Activated T-helper 17 cell treated with anti-CD3 and anti-CD28 coated beads, Interleukin-2, amount 50 U/mL, for 72 hours (primary cell): ENCODE measurements around the gene UQCC2. TPM values are rescaled to one million over a fixed set of nuclear protein-coding genes. Genes with fewer than 3 reads are reported as not detected.

Source experiments
- ATAC-seq: fragments of 150-1000 bp; cut with Tn5 transposase; replicated peaks from 2 replicates; pipeline ENCODE4 v1.10.0; 2021; ENCODE audit warnings: mild to moderate bottlenecking, moderate library complexity
- H3K27ac Mint-ChIP-seq: one replicate; pipeline ENCODE4 v1.8.0; 2022; ENCODE audit warnings: mixed read lengths
- H3K27me3 Mint-ChIP-seq: one replicate; pipeline ENCODE4 v1.8.0; 2022; ENCODE audit warnings: mixed read lengths
- H3K36me3 Mint-ChIP-seq: one replicate; pipeline ENCODE4 v1.8.0; 2022; ENCODE audit warnings: low read depth, mild to moderate bottlenecking, mixed read lengths
- H3K4me1 Mint-ChIP-seq: one replicate; pipeline ENCODE4 v1.8.0; 2022; ENCODE audit warnings: mixed read lengths
- H3K4me3 Mint-ChIP-seq: one replicate; pipeline ENCODE4 v1.8.0; 2022; ENCODE audit warnings: mild to moderate bottlenecking, mixed read lengths
- H3K9me3 Mint-ChIP-seq: one replicate; pipeline ENCODE4 v1.8.0; 2022; ENCODE audit warnings: mixed read lengths
- total RNA-seq, 2 donors: library from RNA; stranded (reverse); gene quantifications; one replicate each; pipeline ENCODE4 v1.2.3, GENCODE V29; 2022

Gene UQCC2
- total RNA-seq, 2 donors from 2014 or later = 65.5 to 112 TPM

DNA sequence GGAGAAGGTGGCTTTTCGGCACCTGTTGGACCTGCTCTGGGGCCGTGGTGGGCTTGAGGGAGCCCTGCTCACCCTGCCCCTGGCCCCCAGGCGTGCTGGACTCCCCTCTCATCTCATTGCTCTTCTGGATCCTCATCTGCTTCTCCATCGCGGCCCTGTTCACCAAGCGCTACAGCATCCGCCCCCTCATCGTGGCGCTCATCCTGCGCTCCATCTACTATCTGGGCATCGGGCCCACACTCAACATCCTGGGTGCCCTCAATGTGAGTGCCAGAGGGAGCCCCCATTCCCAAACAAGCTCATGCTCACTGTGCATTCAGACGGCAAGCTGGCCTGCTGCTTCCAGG lies 22.4 kb downstream of the UQCC2 start:
- Mint-ChIP-seq H3K36me3 (peaks cover 97% of the 10 kb centered on the region), H3K27me3 (no peaks in the 10 kb centered on the region), H3K27ac (no peak overlapping the region), H3K4me1 (peaks cover 17% of the 10 kb centered on the region), H3K9me3 (no peaks in the 10 kb centered on the region), H3K4me3 (no peak overlapping the region)
- no peak for ATAC-seq

DNA sequence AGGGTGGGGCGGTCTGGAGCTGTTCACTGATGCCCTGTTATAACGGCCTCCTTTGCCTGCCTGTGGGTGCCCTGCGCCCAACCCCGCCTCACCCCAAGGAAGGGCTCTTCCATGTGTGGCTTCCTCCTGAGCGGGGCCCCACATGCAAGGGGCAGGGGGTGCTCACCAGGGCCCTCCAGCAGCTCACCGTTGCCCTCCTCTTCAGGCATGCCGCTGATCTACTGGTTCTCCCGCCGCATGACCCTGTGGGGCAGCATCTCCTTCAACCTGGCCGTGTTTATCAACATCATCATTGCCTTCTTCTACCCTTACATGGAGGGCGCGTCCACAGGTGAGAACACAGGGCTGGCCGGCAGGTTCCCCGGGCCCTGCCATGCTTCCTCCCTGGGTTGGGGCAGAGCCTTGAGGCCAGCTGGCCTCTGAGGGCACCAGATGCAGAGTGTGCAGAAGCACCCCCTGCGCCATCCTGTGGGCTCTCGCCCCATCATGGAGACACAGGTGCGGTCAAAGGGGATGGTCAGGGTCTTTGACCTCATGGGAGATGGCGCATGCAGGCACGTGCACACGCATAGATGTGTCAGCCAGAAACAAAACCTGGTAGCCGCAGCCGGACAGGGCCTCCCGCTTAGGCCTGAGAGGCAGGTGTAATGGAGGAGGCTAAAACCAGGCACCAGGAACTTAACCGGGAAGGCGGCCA lies 22.9 kb downstream of the UQCC2 start:
- H3K9me3 Mint-ChIP-seq = no peaks in the 10 kb centered on the region
- no peak for ATAC-seq
- no peak overlapping the region for H3K4me3 Mint-ChIP-seq
- H3K27me3 Mint-ChIP-seq = no peaks in the 10 kb centered on the region
- no peak overlapping the region for H3K27ac Mint-ChIP-seq
- H3K4me1 Mint-ChIP-seq = peaks cover 15% of the 10 kb centered on the region
- peaks cover 97% of the 10 kb centered on the region for H3K36me3 Mint-ChIP-seq

DNA sequence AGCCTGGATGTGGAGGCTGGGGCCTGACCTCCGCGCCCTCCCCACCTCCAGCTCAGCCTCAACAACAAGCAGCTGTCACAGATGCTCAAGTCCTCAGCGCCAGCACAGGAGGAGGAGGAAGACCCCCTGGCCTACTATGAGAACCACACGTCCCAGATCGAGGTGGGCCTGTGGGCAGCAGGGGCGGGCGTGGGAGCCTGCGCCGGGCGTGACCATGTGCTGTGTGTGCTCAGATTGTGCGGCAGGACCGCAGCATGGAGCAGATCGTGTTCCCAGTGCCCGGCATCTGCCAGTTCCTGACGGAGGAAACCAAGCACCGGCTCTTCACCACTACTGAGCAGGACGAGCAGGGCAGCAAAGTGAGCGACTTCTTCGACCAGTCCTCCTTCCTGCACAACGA lies 23.5 kb downstream of the UQCC2 start:
- H3K4me1 Mint-ChIP-seq = peaks cover 11% of the 10 kb centered on the region
- H3K27me3 Mint-ChIP-seq = no peaks in the 10 kb centered on the region
- no peak for ATAC-seq

DNA sequence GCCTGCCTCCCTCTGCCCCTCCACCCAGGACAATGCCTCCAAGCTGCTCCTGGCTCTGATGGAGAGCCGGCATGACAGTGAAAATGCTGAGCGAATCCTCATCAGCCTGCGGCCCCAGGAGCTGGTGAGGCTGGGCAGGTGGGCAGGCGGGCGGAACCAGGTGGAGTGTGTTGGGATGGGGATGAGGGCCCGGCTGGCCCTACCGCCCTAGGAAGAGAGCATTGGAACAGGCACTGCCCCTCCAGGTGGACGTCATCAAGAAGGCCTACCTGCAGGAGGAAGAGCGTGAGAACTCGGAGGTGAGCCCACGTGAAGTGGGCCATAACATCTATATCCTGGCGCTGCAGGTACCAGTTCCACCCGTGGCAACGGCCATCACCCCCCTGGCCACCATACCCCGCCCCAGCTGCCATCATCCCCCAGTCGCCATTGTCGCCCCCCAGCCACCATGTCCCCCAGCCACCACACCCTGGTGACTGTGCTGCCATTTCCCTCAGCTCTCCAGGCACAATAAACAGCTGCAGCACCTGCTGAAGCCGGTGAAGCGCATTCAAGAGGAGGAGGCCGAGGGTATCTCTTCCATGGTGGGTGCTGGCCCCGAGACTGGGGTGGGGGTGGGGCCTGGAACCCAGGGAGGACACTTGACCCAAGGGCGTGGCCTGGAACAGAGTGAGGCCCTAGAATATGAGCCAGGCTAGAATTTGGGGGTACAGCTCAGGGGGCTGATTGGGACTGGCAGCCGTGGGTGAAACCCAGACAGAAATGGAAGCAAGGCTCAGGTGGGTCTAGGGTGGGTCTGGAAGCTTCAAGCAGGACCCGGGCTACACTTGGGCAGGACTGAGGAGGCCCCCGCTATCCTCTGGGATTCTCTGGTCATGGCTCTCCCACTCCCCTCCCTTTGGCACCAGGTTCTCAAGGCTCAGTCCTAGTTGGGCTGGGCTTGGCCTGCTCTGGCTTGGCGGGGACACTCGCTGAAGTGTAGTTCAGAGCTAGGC lies 24.2 kb downstream of the UQCC2 start:
- Mint-ChIP-seq H3K27ac (no peak overlapping the region), H3K4me1 (peaks cover 10% of the 10 kb centered on the region), H3K4me3 (no peak overlapping the region), H3K36me3 (peaks cover 96% of the 10 kb centered on the region), H3K9me3 (no peaks in the 10 kb centered on the region), H3K27me3 (no peaks in the 10 kb centered on the region)
- ATAC-seq = no peak

More for the DNA sequence above, 23.5 kb downstream of the UQCC2 start:
- peaks cover 96% of the 10 kb centered on the region for H3K36me3 Mint-ChIP-seq
- H3K9me3 Mint-ChIP-seq = no peaks in the 10 kb centered on the region
- H3K4me3 Mint-ChIP-seq = no peak overlapping the region
- no peak overlapping the region for H3K27ac Mint-ChIP-seq

DNA sequence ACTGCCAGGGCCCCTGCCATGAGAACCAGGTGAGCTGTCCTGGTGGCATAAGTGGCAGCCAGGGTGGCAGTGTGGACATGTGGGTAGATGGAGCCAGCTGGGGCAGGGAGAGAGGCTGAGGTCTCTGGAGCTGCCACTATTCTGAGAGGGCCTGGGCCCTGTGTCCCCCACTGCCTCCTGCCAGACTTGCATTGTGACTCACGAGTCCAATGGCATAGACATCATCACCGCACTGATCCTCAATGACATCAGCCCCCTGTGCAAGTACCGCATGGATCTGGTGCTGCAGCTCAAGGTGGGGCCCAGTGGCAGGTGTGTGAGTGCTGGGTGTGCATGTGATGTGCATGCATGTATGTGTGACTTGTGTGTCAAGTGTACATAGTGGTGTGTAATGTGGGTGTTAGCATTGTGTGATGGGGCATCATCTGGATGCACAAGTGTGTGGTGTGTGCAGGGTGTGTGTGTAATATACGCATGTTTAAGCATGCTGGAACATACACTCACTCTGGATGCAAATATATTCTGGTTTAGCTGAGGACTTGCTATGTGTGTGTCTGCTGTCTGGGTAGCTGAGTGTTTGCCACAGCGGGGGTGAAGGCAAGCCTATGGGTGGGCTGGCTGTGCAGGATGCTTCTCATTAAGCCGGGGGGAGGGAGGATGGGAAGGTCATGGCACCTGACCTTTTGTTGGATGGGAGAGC lies 25.1 kb downstream of the UQCC2 start:
- H3K4me3 Mint-ChIP-seq = no peak overlapping the region
- H3K27me3 Mint-ChIP-seq = no peaks in the 10 kb centered on the region
- H3K4me1 Mint-ChIP-seq = peaks cover 9% of the 10 kb centered on the region
- no peaks in the 10 kb centered on the region for H3K9me3 Mint-ChIP-seq
- ATAC-seq = no peak
- H3K27ac Mint-ChIP-seq = no peak overlapping the region
- H3K36me3 Mint-ChIP-seq = peaks cover 96% of the 10 kb centered on the region

DNA sequence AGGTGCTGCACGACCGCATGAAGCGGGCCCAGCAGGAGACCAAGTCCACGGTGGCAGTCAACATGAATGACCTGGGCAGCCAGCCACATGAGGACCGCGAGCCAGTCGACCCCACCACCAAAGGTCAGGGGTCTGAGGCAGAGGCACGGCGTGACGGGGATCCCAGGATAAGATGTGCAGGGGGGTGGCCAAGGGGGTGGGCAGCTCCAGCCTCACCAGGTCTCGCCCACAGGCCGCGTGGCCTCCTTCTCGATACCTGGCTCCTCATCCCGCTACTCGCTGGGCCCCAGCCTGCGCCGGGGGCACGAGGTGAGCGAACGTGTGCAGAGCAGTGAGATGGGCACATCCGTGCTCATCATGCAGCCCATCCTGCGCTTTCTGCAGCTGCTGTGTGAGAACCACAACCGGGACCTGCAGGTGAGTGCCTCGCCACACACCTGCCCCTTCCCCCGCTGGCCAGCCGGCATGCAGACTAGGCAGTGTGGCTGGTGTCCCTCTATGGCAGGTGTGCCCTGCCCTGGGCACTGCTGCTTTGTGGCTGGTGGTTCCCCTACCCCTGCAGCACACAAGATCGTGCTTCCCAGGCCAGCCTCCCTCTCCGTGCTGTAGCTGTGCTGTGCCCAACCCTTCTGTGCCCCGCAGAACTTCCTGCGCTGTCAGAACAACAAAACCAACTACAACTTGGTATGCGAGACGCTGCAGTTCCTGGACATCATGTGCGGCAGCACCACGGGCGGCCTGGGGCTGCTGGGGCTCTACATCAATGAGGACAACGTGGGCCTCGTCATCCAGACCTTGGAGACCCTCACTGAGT lies 25.9 kb downstream of the UQCC2 start:
- H3K9me3 Mint-ChIP-seq = no peaks in the 10 kb centered on the region
- peaks cover 96% of the 10 kb centered on the region for H3K36me3 Mint-ChIP-seq
- H3K4me3 Mint-ChIP-seq = no peak overlapping the region
- ATAC-seq = no peak
- H3K27me3 Mint-ChIP-seq = no peaks in the 10 kb centered on the region
- H3K27ac Mint-ChIP-seq = no peak overlapping the region
- peaks cover 9% of the 10 kb centered on the region for H3K4me1 Mint-ChIP-seq

DNA sequence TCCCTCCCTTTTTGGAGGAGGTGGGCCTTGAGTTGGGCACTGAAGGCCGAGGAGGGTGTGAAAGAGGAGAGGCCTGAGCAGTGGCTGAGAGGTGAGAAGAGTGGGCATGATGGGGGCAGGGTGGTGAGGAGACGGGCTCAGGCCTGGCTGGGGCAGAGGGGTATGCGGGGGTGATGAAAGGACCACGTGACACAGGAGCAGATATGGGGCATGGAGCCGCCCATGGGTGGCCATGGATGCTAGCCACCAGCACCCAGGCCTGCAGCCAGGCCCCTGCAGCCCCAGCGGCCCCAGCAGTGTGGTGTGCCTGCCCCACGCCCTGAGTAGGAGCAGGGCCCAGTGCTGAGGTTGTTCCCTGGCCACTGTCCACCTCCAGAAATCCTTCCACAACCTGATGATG lies 26.5 kb downstream of the UQCC2 start:
- peaks cover 9% of the 10 kb centered on the region for H3K4me1 Mint-ChIP-seq
- peak overlapping the region; percentile 38 for H3K27ac Mint-ChIP-seq
- no peaks in the 10 kb centered on the region for H3K27me3 Mint-ChIP-seq

DNA sequence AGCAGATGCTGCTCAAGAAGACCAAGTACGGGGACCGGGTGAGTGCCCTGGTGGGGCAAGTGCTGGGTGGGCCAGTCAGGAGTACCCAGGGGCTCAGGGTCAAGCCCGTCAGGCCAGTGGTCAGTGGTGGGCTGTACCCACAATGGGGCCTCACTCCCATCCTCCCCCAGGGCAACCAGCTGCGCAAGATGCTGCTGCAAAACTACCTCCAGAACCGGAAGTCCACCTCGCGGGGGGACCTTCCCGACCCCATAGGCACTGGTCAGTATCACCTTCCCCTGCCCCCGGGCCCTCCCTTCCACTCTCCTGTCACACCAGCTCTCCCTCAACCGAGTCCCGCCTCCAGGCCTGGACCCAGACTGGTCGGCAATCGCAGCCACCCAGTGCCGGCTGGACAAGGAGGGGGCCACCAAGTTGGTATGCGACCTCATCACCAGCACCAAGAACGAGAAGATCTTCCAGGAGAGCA lies 27.0 kb downstream of the UQCC2 start:
- H3K27ac Mint-ChIP-seq = peak overlapping the region; percentile 88

More for the DNA sequence above, 26.5 kb downstream of the UQCC2 start:
- Mint-ChIP-seq H3K4me3 (no peak overlapping the region), H3K9me3 (no peaks in the 10 kb centered on the region), H3K36me3 (peaks cover 96% of the 10 kb centered on the region)
- ATAC-seq = no peak

DNA sequence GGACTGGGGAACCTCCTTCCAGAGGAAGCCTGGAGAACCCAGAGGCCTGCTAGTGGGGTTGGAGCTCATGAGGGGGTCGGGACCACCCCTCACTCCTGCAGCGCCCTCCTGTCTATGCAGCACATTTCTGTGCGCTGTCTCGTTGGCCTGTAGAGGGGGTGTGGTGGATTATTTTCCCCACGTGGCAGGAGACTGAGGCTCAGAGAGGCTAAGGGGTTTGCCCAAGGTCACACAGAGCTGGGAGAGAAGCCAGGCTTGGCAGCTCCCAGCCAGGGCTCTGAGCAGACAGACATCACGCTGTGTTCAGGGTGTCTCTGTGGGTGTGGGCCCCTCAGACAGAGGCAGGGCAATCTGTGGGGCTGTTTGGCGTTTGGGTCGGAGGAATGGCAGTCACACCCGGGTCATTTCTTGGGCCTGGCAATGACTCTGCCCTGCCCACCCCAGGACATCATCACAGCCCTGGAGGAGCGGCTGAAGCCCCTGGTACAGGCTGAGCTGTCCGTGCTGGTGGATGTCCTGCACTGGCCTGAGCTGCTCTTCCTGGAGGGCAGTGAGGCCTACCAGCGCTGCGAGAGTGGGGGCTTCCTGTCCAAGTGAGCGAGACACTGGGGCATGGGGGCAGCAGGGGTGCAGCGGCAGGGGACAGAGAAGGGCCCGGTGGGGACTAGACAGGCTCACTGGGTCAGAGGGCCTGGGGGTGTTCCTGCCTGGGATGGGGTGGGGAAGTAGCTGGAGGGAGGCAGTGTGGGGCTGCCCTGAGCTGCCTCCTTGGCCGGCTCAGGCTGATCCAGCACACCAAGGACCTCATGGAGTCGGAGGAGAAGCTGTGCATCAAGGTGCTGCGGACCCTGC lies 27.7 kb downstream of the UQCC2 start:
- Mint-ChIP-seq H3K4me3 (peak overlapping the region; percentile 50), H3K27ac (peak overlapping the region; percentile 88), H3K9me3 (no peaks in the 10 kb centered on the region), H3K4me1 (peaks cover 6% of the 10 kb centered on the region), H3K36me3 (peaks cover 93% of the 10 kb centered on the region), H3K27me3 (no peaks in the 10 kb centered on the region)
- ATAC-seq = peak; percentile 50

More for the DNA sequence above, 27.0 kb downstream of the UQCC2 start:
- Mint-ChIP-seq H3K27me3 (no peaks in the 10 kb centered on the region), H3K4me1 (peaks cover 9% of the 10 kb centered on the region), H3K4me3 (no peak overlapping the region), H3K36me3 (peaks cover 95% of the 10 kb centered on the region), H3K9me3 (no peaks in the 10 kb centered on the region)
- no peak for ATAC-seq

DNA sequence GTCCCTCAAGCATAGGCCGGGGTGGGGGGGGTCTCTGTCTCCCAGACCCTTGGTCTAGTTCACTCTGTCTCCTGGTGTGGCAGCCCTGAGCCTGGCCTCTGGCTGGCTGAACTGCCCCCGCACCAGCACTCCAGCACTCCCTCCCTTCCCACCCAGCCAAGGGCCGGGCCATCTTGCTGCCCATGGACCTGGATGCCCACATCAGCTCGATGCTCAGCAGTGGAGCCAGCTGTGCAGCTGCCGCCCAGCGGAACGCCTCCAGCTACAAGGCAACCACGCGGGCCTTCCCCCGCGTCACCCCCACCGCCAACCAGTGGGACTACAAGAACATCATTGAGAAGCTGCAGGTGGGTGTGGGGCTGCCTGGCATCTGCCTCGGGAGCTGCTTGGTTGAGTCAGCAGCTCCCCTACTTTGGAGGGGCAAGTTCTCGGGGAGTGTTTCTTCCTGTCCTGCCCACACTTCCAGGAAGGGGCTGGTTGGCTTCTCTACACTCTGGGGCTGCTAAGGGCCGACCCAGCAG lies 28.4 kb downstream of the UQCC2 start:
- H3K4me3 Mint-ChIP-seq = peak overlapping the region; percentile 50
- peaks cover 93% of the 10 kb centered on the region for H3K36me3 Mint-ChIP-seq

DNA sequence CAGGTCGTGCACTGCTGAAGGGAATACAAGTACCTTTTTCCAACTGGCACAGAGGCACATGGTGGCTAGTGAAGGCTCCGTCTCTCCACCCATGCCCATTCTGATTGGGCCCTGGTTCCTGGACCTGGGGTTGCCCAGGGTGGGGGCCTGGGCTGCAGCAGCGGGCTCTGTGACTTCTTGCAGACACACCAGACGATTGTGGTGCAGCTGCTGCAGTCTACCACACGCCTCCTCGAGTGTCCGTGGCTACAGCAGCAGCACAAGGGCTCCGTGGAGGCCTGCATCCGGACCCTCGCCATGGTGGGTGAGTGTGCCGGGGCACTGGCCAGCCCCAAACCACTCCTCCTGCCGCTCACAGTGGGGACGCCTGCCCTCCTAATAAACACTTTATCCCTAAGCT lies 29.2 kb downstream of the UQCC2 start:
- Mint-ChIP-seq H3K4me1 (peaks cover 6% of the 10 kb centered on the region), H3K27ac (peak overlapping the region; percentile 88), H3K9me3 (no peaks in the 10 kb centered on the region), H3K36me3 (peaks cover 93% of the 10 kb centered on the region), H3K27me3 (no peaks in the 10 kb centered on the region), H3K4me3 (peak overlapping the region; percentile 50)
- no peak for ATAC-seq

More for the DNA sequence above, 28.4 kb downstream of the UQCC2 start:
- peak; percentile 84 for ATAC-seq
- peaks cover 6% of the 10 kb centered on the region for H3K4me1 Mint-ChIP-seq
- H3K9me3 Mint-ChIP-seq = no peaks in the 10 kb centered on the region
- peak overlapping the region; percentile 88 for H3K27ac Mint-ChIP-seq
- H3K27me3 Mint-ChIP-seq = no peaks in the 10 kb centered on the region

DNA sequence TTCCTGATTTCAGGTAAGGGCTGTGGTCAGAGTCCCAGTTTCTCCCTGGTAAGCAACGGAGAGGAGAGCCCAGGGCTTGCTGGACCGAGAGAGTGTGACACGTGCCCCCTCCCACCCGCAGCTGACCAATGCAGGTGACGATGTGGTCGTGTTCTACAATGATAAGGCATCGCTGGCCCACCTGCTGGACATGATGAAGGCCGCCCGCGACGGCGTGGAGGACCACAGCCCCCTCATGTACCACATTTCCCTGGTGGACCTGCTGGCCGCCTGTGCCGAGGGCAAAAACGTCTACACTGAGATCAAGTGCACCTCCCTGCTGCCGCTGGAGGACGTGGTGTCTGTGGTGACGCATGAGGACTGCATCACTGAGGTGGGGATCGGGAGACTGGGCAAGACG lies 31.7 kb downstream of the UQCC2 start:
- peaks cover 93% of the 10 kb centered on the region for H3K36me3 Mint-ChIP-seq

More for the DNA sequence above, 31.7 kb downstream of the UQCC2 start:
- H3K4me1 Mint-ChIP-seq = peaks cover 6% of the 10 kb centered on the region
- ATAC-seq = no peak
- H3K9me3 Mint-ChIP-seq = no peaks in the 10 kb centered on the region
- no peak overlapping the region for H3K4me3 Mint-ChIP-seq
- no peak overlapping the region for H3K27ac Mint-ChIP-seq
- no peaks in the 10 kb centered on the region for H3K27me3 Mint-ChIP-seq
